OCI-LY1 (cell line): Measurements from ENCODE around the gene CAPN10.

Source experiments
- H2AFZ ChIP-seq: fragments of 200-600 bp; sonication (generic), shearing (Covaris generic); 2 replicates; pipeline ENCODE4 v1.6.0; 2014; ENCODE audit warnings: antibody characterized with exemption, mild to moderate bottlenecking, low read length
- H3F3A ChIP-seq: fragments of 200-600 bp; sonication (generic), shearing (Covaris generic); 2 replicates; pipeline ENCODE4 v1.6.0; 2014; ENCODE audit warnings: mild to moderate bottlenecking, antibody characterized with exemption, low read length, moderate library complexity; ENCODE audit not compliant: insufficient read depth
- H3K27ac ChIP-seq: fragments of 200-600 bp; sonication (generic); 2 replicates; pipeline ENCODE4 v1.5.1; 2014; ENCODE audit warnings: low read length, mixed run types, mild to moderate bottlenecking, low read depth; ENCODE audit not compliant: poor library complexity, severe bottlenecking
- H3K27me3 ChIP-seq: fragments of 200-600 bp; sonication (generic); 2 replicates; pipeline ENCODE4 v1.6.0; 2014; ENCODE audit warnings: antibody characterized with exemption, mild to moderate bottlenecking, low read length, moderate library complexity; ENCODE audit not compliant: insufficient read depth
- H3K36me3 ChIP-seq: fragments of 200-600 bp; sonication (generic); 2 replicates; pipeline ENCODE4 v1.6.1; 2014; ENCODE audit warnings: mild to moderate bottlenecking, antibody characterized with exemption, low read length, moderate library complexity, mixed read lengths; ENCODE audit not compliant: insufficient read depth
- H3K4me1 ChIP-seq: fragments of 200-600 bp; sonication (generic); 2 replicates; pipeline ENCODE4 v1.5.1; 2014; ENCODE audit warnings: mild to moderate bottlenecking, low read length, moderate library complexity; ENCODE audit not compliant: insufficient read depth, severe bottlenecking
- H3K4me2 ChIP-seq: fragments of 200-600 bp; sonication (generic), shearing (Covaris generic); 2 replicates; pipeline ENCODE4 v1.6.1; 2014; ENCODE audit warnings: low read length
- H3K4me3 ChIP-seq: fragments of 200-600 bp; sonication (generic); 2 replicates; pipeline ENCODE4 v1.5.1; 2014; ENCODE audit warnings: low read length, low read depth, mild to moderate bottlenecking, mixed read lengths; ENCODE audit not compliant: poor library complexity, severe bottlenecking
- H3K79me2 ChIP-seq: fragments of 200-600 bp; shearing (Covaris generic); 2 replicates; pipeline ENCODE4 v1.6.1; 2016; ENCODE audit warnings: mixed run types, low read length, mixed read lengths; ENCODE audit not compliant: insufficient read depth
- H3K9ac ChIP-seq: fragments of 200-600 bp; sonication (generic), shearing (Covaris generic); 2 replicates; pipeline ENCODE4 v1.6.1; 2014; ENCODE audit warnings: mild to moderate bottlenecking, low read length, mixed read lengths
- H3K9me2 ChIP-seq: fragments of 200-600 bp; sonication (generic), shearing (Covaris generic); 2 replicates; pipeline ENCODE4 v1.6.1; 2014; ENCODE audit warnings: low read depth, mild to moderate bottlenecking, low read length, mixed read lengths
- H3K9me3 ChIP-seq: fragments of 200-600 bp; shearing (Covaris generic); 2 replicates; pipeline ENCODE4 v1.6.1; 2014; ENCODE audit warnings: low read length, mixed read lengths
- H4K20me1 ChIP-seq: fragments of 200-600 bp; sonication (generic), shearing (Covaris generic); 2 replicates; pipeline ENCODE4 v1.6.0; 2016; ENCODE audit warnings: mild to moderate bottlenecking, low read length; ENCODE audit not compliant: insufficient read depth
- CTCF ChIP-seq: fragments of 200-600 bp; sonication (generic), shearing (Covaris generic); IDR thresholded peaks from 2 replicates; pipeline ENCODE4 v1.5.1; 2017; ENCODE audit warnings: mild to moderate bottlenecking, antibody characterized with exemption, low read length, moderate library complexity, mixed read lengths
- EZH2 ChIP-seq: fragments of 200-600 bp; sonication (generic), shearing (Covaris generic); IDR thresholded peaks from 2 replicates; pipeline ENCODE4 v1.8.0; 2017; ENCODE audit warnings: borderline replicate concordance, mixed run types, mild to moderate bottlenecking, antibody characterized with exemption, low read length, moderate library complexity, mixed read lengths

Gene CAPN10

GRCh38 chr2:240646900-240647502 is 60.5 kb downstream of the CAPN10 start:
- Histone ChIP-seq H2AFZ (no peak overlapping the region), H3K27ac (no peak overlapping the region), H3K79me2 (no peaks in the 10 kb centered on the region), H3K36me3 (no peaks in the 10 kb centered on the region), H4K20me1 (no peaks in the 10 kb centered on the region), H3K9ac (no peak overlapping the region), H3K27me3 (no peaks in the 10 kb centered on the region), H3K9me3 (no peaks in the 10 kb centered on the region), H3K4me2 (no peak overlapping the region), H3K4me3 (no peak overlapping the region), H3K4me1 (no peaks in the 10 kb centered on the region), H3F3A (no peaks in the 10 kb centered on the region), H3K9me2 (no peaks in the 10 kb centered on the region)
- TF ChIP-seq EZH2 (no peak), CTCF (no peak)

GRCh38 chr2:240647503-240648154 is 61.1 kb downstream of the CAPN10 start:
- no peaks in the 10 kb centered on the region for H4K20me1 ChIP-seq
- H3K27ac ChIP-seq = no peak overlapping the region
- no peak overlapping the region for H3K4me2 ChIP-seq
- no peaks in the 10 kb centered on the region for H3K27me3 ChIP-seq
- H3K4me3 ChIP-seq = no peak overlapping the region
- H3K36me3 ChIP-seq = no peaks in the 10 kb centered on the region
- H3K9me3 ChIP-seq = no peaks in the 10 kb centered on the region
- H3F3A ChIP-seq = no peaks in the 10 kb centered on the region
- no peak overlapping the region for H3K9ac ChIP-seq
- H2AFZ ChIP-seq = no peak overlapping the region
- no peaks in the 10 kb centered on the region for H3K9me2 ChIP-seq
- H3K4me1 ChIP-seq = no peaks in the 10 kb centered on the region
- no peak for TF ChIP-seq EZH2
- TF ChIP-seq CTCF = no peak
- no peaks in the 10 kb centered on the region for H3K79me2 ChIP-seq

DNA sequence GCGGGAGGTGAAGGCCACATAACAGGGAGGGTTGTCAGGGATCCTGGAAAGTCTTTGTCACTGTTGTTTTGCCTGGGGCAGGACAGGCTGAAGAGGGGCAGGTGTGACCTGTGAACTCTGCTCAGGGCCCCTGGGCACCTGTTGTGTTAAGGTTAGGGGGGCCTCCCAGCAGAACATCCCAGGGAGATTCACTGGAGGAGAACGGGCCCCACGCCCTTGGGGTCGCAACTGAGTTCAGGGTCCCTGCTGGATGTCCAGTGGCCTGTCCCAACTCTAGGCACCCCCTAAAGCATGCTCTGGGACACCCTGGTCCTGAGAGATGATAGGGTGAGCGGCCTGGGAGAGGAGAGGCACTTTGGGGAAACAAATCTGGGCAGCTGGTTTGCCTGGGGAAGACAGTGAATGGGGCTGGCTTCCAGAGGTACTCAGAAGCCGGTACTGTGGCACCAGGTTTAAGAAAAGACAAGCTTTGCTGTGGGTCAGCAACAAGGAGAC is 61.7 kb downstream of the CAPN10 start:
- H3K9me2 ChIP-seq = no peaks in the 10 kb centered on the region
- H2AFZ ChIP-seq = no peak overlapping the region
- no peaks in the 10 kb centered on the region for H3K79me2 ChIP-seq
- TF ChIP-seq EZH2 = no peak
- TF ChIP-seq CTCF = no peak
- no peak overlapping the region for H3K27ac ChIP-seq
- H4K20me1 ChIP-seq = no peaks in the 10 kb centered on the region
- no peak overlapping the region for H3K4me3 ChIP-seq
- H3K9me3 ChIP-seq = no peaks in the 10 kb centered on the region
- no peaks in the 10 kb centered on the region for H3F3A ChIP-seq
- no peaks in the 10 kb centered on the region for H3K4me1 ChIP-seq
- H3K9ac ChIP-seq = no peak overlapping the region
- H3K36me3 ChIP-seq = no peaks in the 10 kb centered on the region
- no peak overlapping the region for H3K4me2 ChIP-seq
- H3K27me3 ChIP-seq = no peaks in the 10 kb centered on the region
